GM21390 (cell line): ENCODE data around the gene CRY2.
"Not testable (repeated sequence)": the region's sequence is repeated elsewhere in the genome, so short reads cannot be mapped to it uniquely, and the experiment has no call there.

ENCODE experiments used
- ATAC-seq: cut with Tn5 transposase; IDR thresholded peaks from one replicate; pipeline ENCODE4 v1.9.1; 2021; ENCODE audit not compliant: unreplicated experiment

Gene CRY2

GRCh38 chr11:45897556-45897955 lies 50.3 kb downstream of the CRY2 start:
- ATAC-seq, result no peak

- ATAC-seq, result no peak
Observed at GRCh38 chr11:45899086-45899447, 51.8 kb downstream of the CRY2 start.

- ATAC-seq, result peak; percentile 74
Observed at GRCh38 chr11:45899448-45900174, 52.3 kb downstream of the CRY2 start.

GRCh38 chr11:45900175-45900800 lies 53.0 kb downstream of the CRY2 start:
- peak; percentile 18 for ATAC-seq

DNA sequence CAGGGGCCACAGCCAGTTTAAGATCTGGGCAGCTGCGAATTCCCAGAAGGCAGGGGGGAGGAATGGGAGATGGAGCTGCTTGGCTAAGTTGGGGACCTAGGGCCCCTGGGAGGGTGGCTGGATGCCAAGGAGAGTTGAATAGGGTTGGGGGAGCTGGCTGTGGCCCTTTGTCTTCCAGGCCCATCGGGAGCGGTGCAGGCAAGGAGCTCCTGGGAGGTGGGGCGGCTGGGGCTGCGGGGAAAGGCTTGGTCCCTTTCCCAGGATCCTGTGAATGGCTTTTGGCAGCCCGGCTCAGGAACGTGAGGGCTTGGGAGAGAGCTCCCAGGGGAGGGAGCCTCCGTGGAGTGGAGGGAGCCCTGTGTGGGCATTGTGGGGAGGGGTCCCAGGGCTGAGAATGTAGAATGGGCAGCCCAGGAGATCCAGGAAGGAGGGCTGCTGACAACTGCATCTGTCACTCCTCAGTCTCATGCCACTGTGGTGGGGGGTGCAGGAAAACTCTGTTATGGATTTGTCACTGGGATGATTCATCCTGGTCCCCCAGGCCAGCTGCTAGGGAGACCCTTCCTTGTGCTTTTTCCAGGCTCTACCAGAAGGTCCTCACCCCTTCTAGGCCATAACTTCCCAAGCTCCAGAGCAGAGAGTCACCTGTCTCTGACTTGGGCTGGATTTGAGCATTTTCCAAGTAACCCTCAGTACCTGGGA lies 53.8 kb downstream of the CRY2 start:
- no peak for ATAC-seq

- ATAC-seq, result no peak
Observed at GRCh38 chr11:45901626-45902025, 54.4 kb downstream of the CRY2 start.

- no peak for ATAC-seq
Observed at GRCh38 chr11:45902452-45903380, 55.4 kb downstream of the CRY2 start.

- ATAC-seq, result no peak
Observed at GRCh38 chr11:45904309-45904915, 57.1 kb downstream of the CRY2 start.

GRCh38 chr11:45905095-45905494 lies 57.8 kb downstream of the CRY2 start:
- ATAC-seq, result no peak

- ATAC-seq, result not testable (repeated sequence)
Observed at GRCh38 chr11:45905576-45905975, 58.3 kb downstream of the CRY2 start.

GRCh38 chr11:45906096-45906682 lies 58.9 kb downstream of the CRY2 start:
- ATAC-seq, result no peak

DNA sequence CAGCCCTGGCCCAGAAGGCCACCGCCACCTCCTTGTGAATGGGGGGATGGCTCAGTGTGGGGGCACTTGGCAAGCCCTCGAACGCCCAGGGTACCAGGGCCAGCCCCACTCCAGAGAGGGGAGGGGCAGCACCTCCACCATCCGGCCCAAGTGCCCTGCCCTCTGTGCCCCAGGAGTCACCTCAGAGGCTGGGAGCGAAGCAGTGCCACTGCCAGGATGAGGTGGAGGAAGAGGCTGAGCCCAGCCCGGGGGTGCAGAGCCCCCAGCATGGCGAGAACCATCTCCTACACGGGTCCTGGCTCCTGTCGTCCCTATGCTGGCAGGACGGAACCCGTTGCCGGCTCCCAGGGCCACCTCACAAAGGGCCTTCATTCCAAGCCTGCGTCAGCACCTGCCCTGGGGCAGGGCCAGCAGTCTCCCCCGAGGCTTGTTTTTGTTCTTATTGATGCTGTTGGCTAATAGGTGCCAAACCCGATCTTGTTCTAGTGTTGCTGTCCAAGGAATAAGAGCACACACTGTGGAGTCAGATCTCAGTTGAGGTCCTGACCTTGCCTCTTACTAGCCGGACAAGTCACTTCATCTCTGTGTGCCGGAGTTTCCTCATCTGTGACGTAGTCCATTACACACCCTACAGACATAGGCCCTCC lies 59.8 kb downstream of the CRY2 start, which contains the start of gene FREY1:
TSS of gene FREY1 (minus strand) at position 307 of the 647 bp plus-strand sequence. CDS start at position 281, 26 bp downstream.
- ATAC-seq, result no peak

- no peak for ATAC-seq
Observed at GRCh38 chr11:45907911-45908370, 60.7 kb downstream of the CRY2 start.

- ATAC-seq, result no peak
Observed at GRCh38 chr11:45909594-45910475, 62.6 kb downstream of the CRY2 start.

GRCh38 chr11:45910623-45911022 lies 63.3 kb downstream of the CRY2 start:
- ATAC-seq, result no peak

DNA sequence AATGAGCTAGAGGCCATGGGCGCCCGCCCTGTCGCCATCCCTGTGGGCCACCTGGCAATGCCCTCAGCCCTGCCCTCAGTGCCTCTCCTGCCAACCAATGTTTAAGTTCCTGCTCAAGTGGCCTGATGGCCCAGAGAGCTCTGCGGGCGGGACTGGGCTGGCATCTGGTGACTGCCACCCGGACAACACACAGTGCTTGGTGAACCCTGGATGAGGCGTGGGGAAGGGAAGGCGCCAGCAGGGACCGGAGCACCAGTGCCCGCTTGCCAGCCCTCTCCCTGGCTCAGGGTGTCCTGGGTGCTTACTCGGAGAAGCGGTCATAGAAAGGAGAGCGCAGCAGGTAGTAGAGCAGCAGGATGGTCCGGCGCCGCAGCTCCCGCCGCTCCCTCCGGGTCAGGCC lies 66.2 kb downstream of the CRY2 start:
- ATAC-seq, result no peak

- no peak for ATAC-seq
Observed at GRCh38 chr11:45913942-45914635, 66.8 kb downstream of the CRY2 start.

DNA sequence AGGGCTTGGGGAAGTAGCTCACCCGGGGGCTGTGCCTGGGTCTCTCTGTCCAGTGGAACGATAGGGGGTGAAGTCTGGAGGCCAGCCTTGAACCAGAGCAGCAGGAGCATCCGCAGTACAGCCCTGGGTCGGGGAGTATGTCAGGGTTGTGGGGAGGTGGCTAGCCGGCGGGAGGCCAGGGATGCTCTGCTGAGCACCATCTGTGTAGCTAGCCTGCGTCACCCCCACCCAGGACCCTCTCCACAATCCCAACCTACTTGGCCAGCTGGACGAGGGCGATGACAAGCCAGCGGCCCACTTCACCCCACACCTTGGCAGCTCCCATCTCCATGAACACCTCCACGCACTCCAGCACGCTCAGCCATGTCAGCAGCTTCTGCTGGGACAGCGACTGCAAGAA lies 68.2 kb downstream of the CRY2 start:
- ATAC-seq, result no peak
